Measurements from ENCODE around the gene POLN. TPM values are rescaled to one million over a fixed set of nuclear protein-coding genes. Genes with fewer than 3 reads are reported as not detected.

Gene POLN
- polyA plus RNA-seq, 3 donors = 0.08 to 0.33 (median 0.28) TPM

GRCh38 chr4:2259036-2259540, 17.2 kb upstream of the POLN start:
- Histone ChIP-seq H3K9ac (ENCODE audit: insufficient read depth, low read length, poor library complexity, severe bottlenecking) (no peak overlapping the region), H3K4me3 (replicated peaks in 1 of 3; ENCODE audit: low read depth in 2 of 3, low read length in 3 of 3) (no peak overlapping the region), H2AFZ (ENCODE audit: insufficient read depth, low read depth, low read length, poor library complexity, severe bottlenecking) (no peak overlapping the region), H3K4me1 (ENCODE audit: control insufficient read depth in 1 of 2, insufficient read depth in 2 of 2, low read length in 2 of 2) (peaks cover 22 to 25% of the 10 kb centered on the region in 2 donors), H3K79me2 (ENCODE audit: insufficient read depth, low read length) (peaks cover 32% of the 10 kb centered on the region), H3K36me3 (replicated peaks in 1 of 2; ENCODE audit: control insufficient read depth in 1 of 2, insufficient read depth in 2 of 2, low read length in 2 of 2) (peaks cover 33 to 59% of the 10 kb centered on the region in 2 donors), H3K27ac (ENCODE audit: low read depth in 1 of 2, low read length in 2 of 2) (no peak overlapping the region), H3K4me2 (replicated peaks; ENCODE audit: extremely low read depth, low read length, poor library complexity, severe bottlenecking) (no peak overlapping the region), H4K20me1 (ENCODE audit: insufficient read depth, low read length) (peaks cover 72% of the 10 kb centered on the region), H3K9me3 (replicated peaks in 1 of 2; ENCODE audit: control insufficient read depth in 1 of 2, insufficient read depth in 1 of 2, low read length in 2 of 2) (no peaks in the 10 kb centered on the region), H3K27me3 (ENCODE audit: control insufficient read depth in 2 of 2, insufficient read depth in 2 of 2, low read length in 2 of 2) (no peaks in the 10 kb centered on the region)
- no peak overlapping the region for H3K4me3 Mint-ChIP-seq
- WGBS (ENCODE audit: insufficient coverage) = 96% methylated on average over 13 of the region's 13 CpGs
- intact Hi-C loops (cut with micrococcal nuclease) = no loop called here
- H3K36me3 Mint-ChIP-seq = peaks cover 19 to 28% of the 10 kb centered on the region in 2 donors
- H3K4me1 Mint-ChIP-seq = peaks cover 18% of the 10 kb centered on the region
- H3K27me3 Mint-ChIP-seq (ENCODE audit: low read depth in 3 of 3) = peaks cover 0 to 4% (median 3%) of the 10 kb centered on the region in 3 donors
- no peak for DNase-seq
- no peak overlapping the region for H3K27ac Mint-ChIP-seq
- H3K9me3 Mint-ChIP-seq = no peaks in the 10 kb centered on the region
- TF ChIP-seq, protein P1, sequence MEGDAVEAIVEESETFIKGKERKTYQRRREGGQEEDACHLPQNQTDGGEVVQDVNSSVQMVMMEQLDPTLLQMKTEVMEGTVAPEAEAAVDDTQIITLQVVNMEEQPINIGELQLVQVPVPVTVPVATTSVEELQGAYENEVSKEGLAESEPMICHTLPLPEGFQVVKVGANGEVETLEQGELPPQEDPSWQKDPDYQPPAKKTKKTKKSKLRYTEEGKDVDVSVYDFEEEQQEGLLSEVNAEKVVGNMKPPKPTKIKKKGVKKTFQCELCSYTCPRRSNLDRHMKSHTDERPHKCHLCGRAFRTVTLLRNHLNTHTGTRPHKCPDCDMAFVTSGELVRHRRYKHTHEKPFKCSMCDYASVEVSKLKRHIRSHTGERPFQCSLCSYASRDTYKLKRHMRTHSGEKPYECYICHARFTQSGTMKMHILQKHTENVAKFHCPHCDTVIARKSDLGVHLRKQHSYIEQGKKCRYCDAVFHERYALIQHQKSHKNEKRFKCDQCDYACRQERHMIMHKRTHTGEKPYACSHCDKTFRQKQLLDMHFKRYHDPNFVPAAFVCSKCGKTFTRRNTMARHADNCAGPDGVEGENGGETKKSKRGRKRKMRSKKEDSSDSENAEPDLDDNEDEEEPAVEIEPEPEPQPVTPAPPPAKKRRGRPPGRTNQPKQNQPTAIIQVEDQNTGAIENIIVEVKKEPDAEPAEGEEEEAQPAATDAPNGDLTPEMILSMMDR (IDR thresholded peaks at IDR 0.05) = no peak

GRCh38 chr4:2258091-2259035, 16.4 kb upstream of the POLN start:
- TF ChIP-seq, protein P1 (IDR thresholded peaks at IDR 0.05) = no peak
- intact Hi-C loops (cut with micrococcal nuclease) = no loop called here
- no peak overlapping the region for H3K4me3 ChIP-seq (replicated peaks in 1 of 3; ENCODE audit: low read depth in 2 of 3, low read length in 3 of 3)
- H3K27me3 ChIP-seq (ENCODE audit: control insufficient read depth in 2 of 2, insufficient read depth in 2 of 2, low read length in 2 of 2) = no peaks in the 10 kb centered on the region
- peaks cover 41 to 66% of the 10 kb centered on the region in 2 donors for H3K36me3 ChIP-seq (replicated peaks in 1 of 2; ENCODE audit: control insufficient read depth in 1 of 2, insufficient read depth in 2 of 2, low read length in 2 of 2)
- no peak overlapping the region for H2AFZ ChIP-seq (ENCODE audit: insufficient read depth, low read depth, low read length, poor library complexity, severe bottlenecking)
- no peaks in the 10 kb centered on the region for H3K9me3 Mint-ChIP-seq
- peaks cover 79% of the 10 kb centered on the region for H4K20me1 ChIP-seq (ENCODE audit: insufficient read depth, low read length)
- H3K4me3 Mint-ChIP-seq = no peak overlapping the region
- no peak for DNase-seq
- no peak overlapping the region for H3K4me2 ChIP-seq (replicated peaks; ENCODE audit: extremely low read depth, low read length, poor library complexity, severe bottlenecking)
- H3K9me3 ChIP-seq (replicated peaks in 1 of 2; ENCODE audit: control insufficient read depth in 1 of 2, insufficient read depth in 1 of 2, low read length in 2 of 2) = no peaks in the 10 kb centered on the region
- peaks cover 26 to 35% of the 10 kb centered on the region in 2 donors for H3K36me3 Mint-ChIP-seq
- H3K4me1 Mint-ChIP-seq = peaks cover 16% of the 10 kb centered on the region
- 98% methylated on average over 16 of the region's 18 CpGs for WGBS (ENCODE audit: insufficient coverage)
- peaks cover 0 to 4% (median 3%) of the 10 kb centered on the region in 3 donors for H3K27me3 Mint-ChIP-seq (ENCODE audit: low read depth in 3 of 3)
- H3K79me2 ChIP-seq (ENCODE audit: insufficient read depth, low read length) = peaks cover 32% of the 10 kb centered on the region
- peaks cover 21 to 25% of the 10 kb centered on the region in 2 donors for H3K4me1 ChIP-seq (ENCODE audit: control insufficient read depth in 1 of 2, insufficient read depth in 2 of 2, low read length in 2 of 2)
- H3K27ac Mint-ChIP-seq = no peak overlapping the region
- H3K9ac ChIP-seq (ENCODE audit: insufficient read depth, low read length, poor library complexity, severe bottlenecking) = no peak overlapping the region
- no peak overlapping the region for H3K27ac ChIP-seq (ENCODE audit: low read depth in 1 of 2, low read length in 2 of 2)

Data from CD14-positive monocyte (primary cell).